Fibroblast of mammary gland (primary cell): ENCODE measurements around the gene TUNAR.
"Not testable (repeated sequence)": the region's sequence is repeated elsewhere in the genome, so short reads cannot be mapped to it uniquely, and the experiment has no call there.

Experiments
- DNase-seq: peaks from one replicate; pipeline ENCODE4 v3.0.0-alpha.2; 2010; ENCODE audit warnings: low read depth
- H3K4me3 ChIP-seq: 2 replicates; pipeline ENCODE4 v1.5.1; 2011; ENCODE audit warnings: low read depth, mild to moderate bottlenecking, low read length, moderate library complexity; ENCODE audit not compliant: control insufficient read depth
- TF ChIP-seq, protein P1 (sequence below): conservative IDR thresholded peaks from 2 replicates; pipeline ENCODE4 v1.5.1; 2011; ENCODE audit warnings: low read depth, low read length, inconsistent platforms; ENCODE audit not compliant: control insufficient read depth, insufficient read depth

The TUNAR gene

DNA sequence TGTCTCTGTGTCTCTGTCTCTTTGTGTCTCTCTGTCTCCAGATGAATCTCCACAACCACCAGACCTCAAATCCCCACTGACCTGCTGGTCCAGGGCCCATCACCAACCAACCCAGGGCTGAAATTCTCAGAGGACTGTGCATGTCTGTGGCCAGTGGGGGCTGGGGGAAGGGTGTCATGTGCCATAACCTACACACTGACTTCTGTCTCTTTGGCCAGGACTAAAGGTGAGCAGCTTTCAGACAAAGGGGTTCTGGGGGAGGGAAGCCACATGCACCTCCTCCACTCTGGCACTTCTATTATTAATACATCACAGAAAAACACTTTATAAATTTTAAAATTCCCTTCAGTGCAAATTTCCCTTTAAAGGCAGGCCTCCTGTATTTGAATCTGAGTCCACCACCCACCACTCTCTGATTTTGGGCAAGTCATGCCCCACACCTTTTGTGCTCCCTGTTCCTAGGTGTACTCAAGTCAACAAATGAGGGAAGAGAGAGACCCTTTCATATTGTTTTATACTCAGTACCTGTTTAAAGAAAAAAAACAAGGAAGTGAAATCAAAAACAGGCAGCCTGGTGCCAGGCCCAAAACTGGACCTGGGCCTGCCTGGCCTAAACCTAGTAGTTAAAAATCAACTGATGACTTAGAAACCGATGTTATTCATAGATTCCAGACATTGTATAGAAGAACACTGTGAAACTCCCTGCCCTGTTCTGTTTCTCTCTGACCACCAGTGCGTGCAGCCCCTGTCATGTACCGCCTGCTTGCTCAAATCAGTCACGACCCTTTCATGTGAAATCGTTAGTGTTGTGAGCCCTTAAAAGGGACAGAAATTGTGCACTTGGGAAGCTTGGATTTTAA is 80.2 kb downstream of the TUNAR start:
- no peak for DNase-seq
- H3K4me3 ChIP-seq, result no peak overlapping the region
- TF ChIP-seq, protein P1, sequence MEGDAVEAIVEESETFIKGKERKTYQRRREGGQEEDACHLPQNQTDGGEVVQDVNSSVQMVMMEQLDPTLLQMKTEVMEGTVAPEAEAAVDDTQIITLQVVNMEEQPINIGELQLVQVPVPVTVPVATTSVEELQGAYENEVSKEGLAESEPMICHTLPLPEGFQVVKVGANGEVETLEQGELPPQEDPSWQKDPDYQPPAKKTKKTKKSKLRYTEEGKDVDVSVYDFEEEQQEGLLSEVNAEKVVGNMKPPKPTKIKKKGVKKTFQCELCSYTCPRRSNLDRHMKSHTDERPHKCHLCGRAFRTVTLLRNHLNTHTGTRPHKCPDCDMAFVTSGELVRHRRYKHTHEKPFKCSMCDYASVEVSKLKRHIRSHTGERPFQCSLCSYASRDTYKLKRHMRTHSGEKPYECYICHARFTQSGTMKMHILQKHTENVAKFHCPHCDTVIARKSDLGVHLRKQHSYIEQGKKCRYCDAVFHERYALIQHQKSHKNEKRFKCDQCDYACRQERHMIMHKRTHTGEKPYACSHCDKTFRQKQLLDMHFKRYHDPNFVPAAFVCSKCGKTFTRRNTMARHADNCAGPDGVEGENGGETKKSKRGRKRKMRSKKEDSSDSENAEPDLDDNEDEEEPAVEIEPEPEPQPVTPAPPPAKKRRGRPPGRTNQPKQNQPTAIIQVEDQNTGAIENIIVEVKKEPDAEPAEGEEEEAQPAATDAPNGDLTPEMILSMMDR, result no peak

DNA sequence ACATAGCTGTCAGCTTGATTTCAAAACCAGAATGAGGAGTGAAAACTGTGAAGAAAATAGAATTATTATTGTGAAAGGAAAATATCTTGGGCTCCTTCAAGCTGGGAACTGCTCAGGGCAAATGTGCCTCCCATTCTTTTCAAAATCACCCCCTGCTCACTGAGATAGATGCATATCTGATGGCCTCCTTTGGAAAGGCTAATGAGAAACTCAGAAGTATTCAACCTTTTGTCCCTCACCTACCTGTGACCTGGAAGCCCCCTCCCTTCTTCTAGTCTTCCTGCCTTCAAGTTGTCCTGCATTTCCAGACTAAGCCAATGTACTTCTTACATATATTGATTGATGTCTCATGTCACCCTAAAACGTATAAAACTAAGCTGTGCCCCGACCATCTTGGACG is 81.5 kb downstream of the TUNAR start:
- TF ChIP-seq, protein P1, result no peak
- no peak overlapping the region for H3K4me3 ChIP-seq
- DNase-seq, result no peak

DNA sequence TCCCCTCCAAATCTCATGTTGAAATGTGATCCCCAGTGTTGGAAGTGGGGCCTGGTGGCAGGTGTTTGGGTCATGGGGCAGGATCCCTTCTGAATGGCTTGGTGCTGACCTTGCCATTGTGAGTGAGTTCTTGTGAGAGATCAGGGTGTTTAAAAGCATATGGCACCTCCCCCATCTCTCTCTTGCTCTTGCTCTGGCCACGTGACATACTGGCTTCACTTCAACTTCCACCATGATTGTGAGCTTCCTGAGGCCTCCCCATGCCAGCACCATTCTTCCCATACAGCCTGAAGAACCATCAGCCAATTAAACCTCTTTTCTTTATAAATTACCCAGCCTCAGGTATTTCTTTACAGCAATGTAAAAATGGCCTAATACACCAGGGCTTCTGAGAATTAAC is 82.7 kb downstream of the TUNAR start:
- TF ChIP-seq, protein P1, result no peak
- no peak for DNase-seq
- no peak overlapping the region for H3K4me3 ChIP-seq

DNA sequence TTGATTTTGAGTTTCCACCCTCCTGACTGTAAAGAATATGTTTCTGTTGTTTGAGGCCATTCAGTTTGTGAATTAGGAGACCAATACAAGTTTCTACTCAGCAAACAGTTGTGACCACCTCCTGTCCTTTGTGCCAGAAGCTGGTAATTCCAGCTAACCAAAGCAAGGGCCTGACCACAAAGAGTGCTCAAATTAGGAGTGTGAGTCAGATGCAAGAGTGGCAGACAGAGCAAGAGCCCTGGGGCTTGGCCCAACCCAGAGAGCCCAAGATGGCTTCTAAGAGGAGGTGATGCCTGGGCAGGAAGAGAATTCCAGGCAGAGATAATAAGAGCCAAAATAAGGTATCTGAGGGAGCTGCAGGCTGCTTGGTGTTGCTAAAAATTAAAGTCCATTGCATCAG is 84.8 kb downstream of the TUNAR start:
- no peak overlapping the region for H3K4me3 ChIP-seq
- DNase-seq, result no peak
- TF ChIP-seq, protein P1, result no peak

DNA sequence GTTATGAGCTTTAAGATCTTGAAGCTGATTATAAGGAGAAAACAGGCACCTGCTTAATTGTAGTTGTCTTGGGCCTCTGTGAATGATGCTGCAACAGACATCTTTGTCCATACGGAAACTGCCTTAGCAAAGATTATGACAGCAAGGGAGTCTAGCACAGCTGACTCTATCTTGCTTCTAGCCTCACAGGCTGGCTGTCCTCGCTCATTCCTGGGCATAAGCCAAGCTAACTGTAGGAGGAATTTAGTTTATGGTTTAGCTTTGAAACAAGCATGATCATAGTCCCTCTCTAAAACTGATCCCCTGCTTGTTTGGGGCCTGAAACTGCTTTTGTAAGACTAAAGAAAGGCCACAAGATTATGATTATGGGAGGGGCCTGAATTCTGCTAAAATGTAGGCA is 88.3 kb downstream of the TUNAR start:
- TF ChIP-seq, protein P1, result no peak
- no peak overlapping the region for H3K4me3 ChIP-seq
- no peak for DNase-seq

DNA sequence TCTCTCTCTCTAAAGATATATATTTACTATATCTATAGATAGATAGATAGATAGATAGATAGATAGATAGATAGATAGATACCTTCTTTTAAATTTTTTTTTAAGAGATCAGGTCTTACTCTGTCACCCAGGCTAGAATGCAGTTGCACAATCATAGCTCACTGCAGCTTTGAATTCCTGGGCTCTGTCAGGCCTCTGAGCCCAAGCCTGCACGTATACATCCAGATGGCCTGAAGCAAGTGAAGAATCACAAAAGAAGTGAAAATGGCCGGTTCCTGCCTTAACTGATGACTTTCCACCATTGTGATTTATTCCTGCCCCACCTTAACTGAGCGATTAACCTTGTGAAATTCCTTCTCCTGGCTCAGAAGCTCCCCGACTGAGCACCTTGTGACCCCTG is 91.4 kb downstream of the TUNAR start:
- not testable (repeated sequence) for H3K4me3 ChIP-seq, DNase-seq
